Stimulated activated CD4-positive, alpha-beta T cell treated with anti-CD3 and anti-CD28 coated beads, Interleukin-2, amount 100 ng/mL, for 48 hours (primary cell): Measurements from ENCODE around the gene AP1B1.

Source experiments
- DNase-seq, 2 donors: peaks; one replicate each; pipeline ENCODE4 v3.0.0-alpha.2; 2020

The AP1B1 gene

DNA sequence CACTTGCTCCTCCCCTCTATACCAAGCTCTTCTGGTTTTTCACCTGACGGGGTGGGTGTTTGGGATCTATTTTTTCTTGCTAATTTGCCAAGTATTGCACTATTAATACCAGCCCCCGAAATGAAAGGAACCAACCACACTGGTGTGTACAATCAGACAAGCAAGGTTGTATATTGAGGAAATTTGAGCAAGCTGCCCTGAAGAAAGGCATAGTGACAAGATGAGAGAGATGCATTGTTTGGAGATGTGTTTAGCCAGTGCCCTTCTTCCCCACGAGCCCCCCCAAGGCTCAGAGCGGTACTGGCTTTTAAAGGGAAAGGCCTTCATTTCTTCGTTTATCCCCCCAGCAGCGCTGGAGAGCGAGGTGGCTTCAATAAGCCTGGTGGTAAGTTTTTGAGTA lies 97.2 kb downstream of the AP1B1 start:
- no peak for DNase-seq

DNA sequence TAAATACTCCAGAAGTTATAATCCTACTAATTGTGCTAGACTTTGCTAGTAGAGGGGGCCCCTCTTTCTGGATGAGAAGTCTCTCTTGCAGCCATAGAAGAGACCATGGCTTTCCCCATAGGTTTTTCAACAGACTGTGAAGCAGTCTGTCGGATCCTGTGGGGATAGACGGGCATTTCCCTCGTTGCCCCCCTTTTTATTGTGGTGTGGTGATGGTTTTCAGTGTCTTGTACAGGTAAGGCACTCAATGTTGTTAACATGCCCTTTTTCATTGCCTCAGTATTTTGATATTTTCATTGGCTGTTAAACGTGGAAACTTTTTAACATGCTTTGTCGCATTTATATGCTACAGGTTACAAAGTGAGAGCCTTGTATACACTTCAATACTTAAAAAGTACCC lies 98.3 kb downstream of the AP1B1 start:
- DNase-seq, result no peak

DNA sequence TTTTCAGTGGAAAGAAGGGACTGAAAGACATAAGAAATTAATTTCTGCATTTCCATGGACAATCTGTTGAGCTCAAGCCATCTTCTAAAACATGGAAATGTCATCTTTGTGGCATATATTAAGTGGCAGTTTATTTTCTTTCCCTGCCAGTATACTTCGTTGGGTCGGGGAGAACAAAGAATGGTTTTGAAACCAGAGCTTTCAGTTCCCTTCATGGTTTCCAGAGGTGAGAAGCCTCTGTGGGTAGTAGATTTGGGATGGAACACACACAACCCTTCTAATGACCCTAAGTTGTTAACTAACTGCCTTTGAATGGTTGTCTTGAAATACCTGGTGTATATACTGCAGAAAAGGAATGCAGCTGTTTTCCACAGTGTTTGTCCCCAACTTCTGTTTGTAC lies 99.5 kb downstream of the AP1B1 start:
- DNase-seq, result no peak

DNA sequence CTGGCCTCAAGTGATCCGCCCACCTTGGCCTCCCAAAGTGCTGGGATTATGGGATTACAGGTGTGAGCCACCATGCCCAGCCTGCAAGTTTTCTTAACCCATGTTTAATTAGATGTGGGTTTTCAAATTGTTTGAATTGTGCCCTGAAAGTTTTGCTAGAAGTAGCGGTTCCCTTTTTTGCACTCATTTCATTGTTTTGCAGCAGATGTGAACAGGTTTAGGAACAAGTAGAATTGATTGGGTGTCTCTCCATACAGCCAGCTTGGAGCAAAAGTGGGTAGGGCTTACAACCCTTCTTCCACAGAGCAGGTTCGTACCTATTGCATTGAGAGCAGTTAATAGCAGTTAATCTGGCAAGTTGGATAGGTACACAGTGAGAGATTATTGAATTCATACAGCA lies 104.2 kb downstream of the AP1B1 start:
- no peak for DNase-seq

DNA sequence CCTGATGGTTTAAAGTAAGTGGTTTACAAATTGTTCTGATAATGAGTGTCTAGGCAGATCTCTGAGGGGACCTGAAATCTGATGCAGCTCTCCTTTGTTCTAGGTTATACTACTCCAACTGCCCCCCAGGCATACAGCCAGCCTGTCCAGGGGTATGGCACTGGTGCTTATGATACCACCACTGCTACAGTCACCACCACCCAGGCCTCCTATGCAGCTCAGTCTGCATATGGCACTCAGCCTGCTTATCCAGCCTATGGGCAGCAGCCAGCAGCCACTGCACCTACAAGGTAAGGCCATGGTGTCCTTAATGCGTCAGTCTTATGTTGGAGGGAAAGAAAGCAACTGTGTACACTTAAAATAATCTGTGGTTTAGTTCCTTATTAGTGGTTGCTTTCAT lies 110.4 kb downstream of the AP1B1 start:
- DNase-seq, result no peak
